Subcutaneous abdominal adipose tissue (tissue), 5 donors: ENCODE data around the gene DPP7.
"Not testable (repeated sequence)": the region's sequence is repeated elsewhere in the genome, so short reads cannot be mapped to it uniquely, and the experiment has no call there.

Experiments used
- H3K27ac ChIP-seq: one replicate; pipeline ENCODE4 v1.7.0; 2013; ENCODE audit warnings: low read depth, mild to moderate bottlenecking, inconsistent platforms, low read length, moderate library complexity
- H3K27me3 ChIP-seq, 5 donors: one replicate each; pipeline ENCODE4 v1.7.0; 2013; ENCODE audit warnings: low read length in 5 of 5, inconsistent platforms in 1 of 5; ENCODE audit not compliant: control insufficient read depth in 5 of 5, insufficient read depth in 4 of 5
- H3K36me3 ChIP-seq, 5 donors: one replicate each; pipeline ENCODE4 v1.7.0; 2013; ENCODE audit warnings: low read length in 5 of 5; ENCODE audit not compliant: control insufficient read depth in 5 of 5, insufficient read depth in 5 of 5
- H3K4me1 ChIP-seq, 5 donors: one replicate each; pipeline ENCODE4 v1.7.0; 2013; ENCODE audit warnings: low read length in 5 of 5, mild to moderate bottlenecking in 3 of 5, moderate library complexity in 1 of 5; ENCODE audit not compliant: control insufficient read depth in 5 of 5, insufficient read depth in 5 of 5
- H3K4me3 ChIP-seq, 5 donors: one replicate each; pipeline ENCODE4 v1.7.0; 2013; ENCODE audit warnings: low read length in 5 of 5, low read depth in 1 of 5
- H3K9ac ChIP-seq, 5 donors: one replicate each; pipeline ENCODE4 v1.7.0; 2013; ENCODE audit warnings: low read length in 5 of 5, mild to moderate bottlenecking in 4 of 5, moderate library complexity in 3 of 5
- H3K9me3 ChIP-seq, 5 donors: one replicate each; pipeline ENCODE4 v1.7.0; 2013; ENCODE audit warnings: low read length in 5 of 5; ENCODE audit not compliant: control insufficient read depth in 5 of 5
- donor health status: healthy.
- donor health status: healthy.
- donor health status: healthy.
- donor health status: healthy.
- donor health status: healthy.

Gene DPP7

GRCh38 chr9:137065336-137065967 is 49.1 kb downstream of the DPP7 start:
- peaks cover 0 to 10% (median 3%) of the 10 kb centered on the region in 5 donors for H3K4me1 ChIP-seq
- H3K27me3 ChIP-seq = peaks cover 3 to 19% (median 12%) of the 10 kb centered on the region in 5 donors
- H3K4me3 ChIP-seq = no peak overlapping the region
- H3K9ac ChIP-seq = no peak overlapping the region
- no peak overlapping the region for H3K27ac ChIP-seq
- no peaks in the 10 kb centered on the region for H3K9me3 ChIP-seq
- no peaks in the 10 kb centered on the region for H3K36me3 ChIP-seq

GRCh38 chr9:137064880-137065164 is 49.7 kb downstream of the DPP7 start:
- no peak overlapping the region for H3K4me3 ChIP-seq
- peaks cover 0 to 8% (median 3%) of the 10 kb centered on the region in 5 donors for H3K4me1 ChIP-seq
- H3K9ac ChIP-seq = no peak overlapping the region
- peaks cover 3 to 19% (median 12%) of the 10 kb centered on the region in 5 donors for H3K27me3 ChIP-seq
- no peak overlapping the region for H3K27ac ChIP-seq
- no peaks in the 10 kb centered on the region for H3K9me3 ChIP-seq
- no peaks in the 10 kb centered on the region for H3K36me3 ChIP-seq

DNA sequence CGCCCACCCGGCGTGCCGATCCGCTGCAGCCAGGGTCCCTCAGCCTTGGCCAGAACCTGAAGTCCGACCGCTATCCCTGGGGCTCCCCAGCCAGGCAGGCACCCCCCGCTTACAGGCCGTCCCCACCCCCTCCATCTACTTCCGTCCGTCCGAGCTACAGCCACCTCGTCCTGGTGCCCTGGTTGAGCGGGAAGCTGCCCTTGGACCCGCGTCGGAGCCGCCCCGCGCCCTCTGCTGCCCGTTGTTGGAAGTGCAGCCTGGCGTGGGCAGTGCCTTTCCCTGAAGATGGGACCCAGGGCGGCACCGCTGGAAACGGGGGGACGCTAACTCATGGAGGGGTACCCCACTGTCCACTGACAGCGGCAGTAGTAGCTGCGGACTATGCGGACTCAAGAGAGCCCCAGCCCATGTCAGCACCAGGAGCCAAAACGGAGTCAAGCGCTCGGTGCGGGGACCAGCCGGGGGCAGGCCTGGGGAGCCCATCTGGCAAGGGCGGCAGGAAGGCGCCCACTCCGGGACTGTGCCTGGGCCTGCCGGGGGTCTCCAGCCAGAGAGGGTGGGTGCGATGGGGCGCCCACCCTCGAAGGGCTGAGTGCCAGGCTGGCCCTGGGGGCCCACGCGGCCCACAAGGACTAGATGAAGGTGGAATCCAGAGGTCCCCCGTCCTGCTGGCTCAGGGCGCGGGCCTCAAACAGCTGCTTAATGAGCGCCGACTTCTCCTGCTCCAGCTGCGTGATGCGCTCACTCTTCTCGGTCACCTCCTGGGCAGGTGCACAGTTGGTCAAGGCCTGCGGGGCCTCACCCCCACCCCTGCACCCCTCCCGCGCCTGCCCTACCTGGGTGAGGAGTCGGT is 50.3 kb downstream of the DPP7 start:
- Histone ChIP-seq H3K4me1 (peaks cover 0 to 4% (median 0%) of the 10 kb centered on the region in 5 donors), H3K27me3 (peaks cover 0 to 15% (median 9%) of the 10 kb centered on the region in 5 donors), H3K4me3 (no peak overlapping the region), H3K9me3 (no peaks in the 10 kb centered on the region), H3K9ac (no peak overlapping the region), H3K36me3 (no peaks in the 10 kb centered on the region), H3K27ac (no peak overlapping the region)

- Histone ChIP-seq H3K27me3 (peaks cover 0 to 7% (median under 1%) of the 10 kb centered on the region in 5 donors), H3K27ac (no peak overlapping the region), H3K36me3 (no peaks in the 10 kb centered on the region), H3K9ac (no peak overlapping the region), H3K4me3 (no peak overlapping the region), H3K9me3 (no peaks in the 10 kb centered on the region), H3K4me1 (peaks cover 0 to 4% (median 0%) of the 10 kb centered on the region in 5 donors)
Observed at GRCh38 chr9:137063311-137064026, 51.1 kb downstream of the DPP7 start.

DNA sequence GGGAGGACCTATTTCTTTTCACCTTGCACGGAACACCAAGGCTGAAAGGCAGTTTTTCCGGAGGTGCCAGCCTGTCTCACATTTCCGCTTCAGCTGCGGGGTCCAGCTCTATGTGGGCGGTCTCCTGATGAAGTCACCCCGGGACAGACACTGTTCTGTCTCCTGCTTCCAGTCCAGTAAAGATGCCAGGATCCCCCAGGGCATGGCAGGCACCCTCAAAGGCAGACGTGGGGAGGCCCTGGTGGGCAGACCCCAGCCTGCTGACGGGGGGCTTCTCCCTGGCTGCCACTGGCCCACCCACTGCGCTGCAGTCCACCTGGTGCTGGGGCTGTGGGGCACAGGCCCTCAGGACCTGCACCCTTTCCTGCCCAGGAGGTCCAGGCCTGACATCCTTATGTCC is 51.7 kb downstream of the DPP7 start:
- not testable (repeated sequence) for H3K27ac ChIP-seq, H3K9me3 ChIP-seq, H3K4me1 ChIP-seq, H3K36me3 ChIP-seq, H3K9ac ChIP-seq, H3K4me3 ChIP-seq, H3K27me3 ChIP-seq

DNA sequence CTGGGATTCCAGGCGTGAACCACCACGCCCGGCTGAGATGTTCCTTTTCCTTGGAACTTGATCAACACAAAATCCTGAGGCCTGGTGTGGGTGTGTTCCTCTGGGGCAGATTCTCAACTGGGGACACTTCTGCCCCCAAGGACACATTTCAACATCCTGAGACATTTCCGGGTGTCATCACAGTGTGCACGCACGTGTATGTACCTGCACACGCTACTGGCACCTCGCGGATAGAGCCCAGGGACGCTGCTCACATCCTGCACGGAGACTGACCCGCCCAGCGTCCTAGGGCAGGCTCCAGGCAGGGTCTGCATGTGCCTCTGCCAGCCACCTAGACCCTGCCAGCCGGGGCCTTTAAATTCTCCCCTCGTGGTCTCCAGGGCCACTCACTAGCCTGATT is 52.1 kb downstream of the DPP7 start:
- H3K27me3 ChIP-seq = peaks cover 0 to 2% (median 0%) of the 10 kb centered on the region in 5 donors
- H3K36me3 ChIP-seq = no peaks in the 10 kb centered on the region
- H3K9me3 ChIP-seq = no peaks in the 10 kb centered on the region
- H3K9ac ChIP-seq = no peak overlapping the region
- H3K4me3 ChIP-seq = no peak overlapping the region
- peaks cover 0 to 4% (median 0%) of the 10 kb centered on the region in 5 donors for H3K4me1 ChIP-seq
- H3K27ac ChIP-seq = no peak overlapping the region
